HL-60/S4 treated with retinoic acid at 250 ng/mL for 4 days and 3 days (cell line): ENCODE measurements around the gene MBNL2.

Experiments used
- in situ Hi-C: fragments of 300-500 bp; cut with MboI; formaldehyde crosslinking; loops from 2 replicates; pipeline ENCODE4 v1.7.0; 2022; ENCODE audit warnings: low sequenced_read_pairs

The MBNL2 gene

DNA sequence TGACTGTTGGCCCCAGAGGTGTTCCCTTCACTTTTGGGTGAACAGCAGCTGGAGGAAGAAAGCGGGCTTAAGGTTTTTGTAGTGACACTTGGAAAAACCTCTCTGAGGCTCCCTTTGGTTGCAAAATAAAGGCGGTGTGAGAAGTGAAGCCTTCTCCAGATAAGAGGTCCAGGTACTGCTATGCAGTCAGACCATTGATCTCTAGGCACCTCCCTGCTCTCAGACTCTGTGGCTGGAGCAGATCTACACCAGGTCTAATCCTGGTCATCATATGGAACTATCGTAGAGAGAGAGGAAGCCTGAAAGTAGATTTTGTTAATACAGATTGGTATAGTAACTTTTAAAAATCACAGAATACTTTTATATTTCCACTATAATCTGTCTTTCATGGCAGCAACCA lies 47.5 kb downstream of the MBNL2 start:
- in situ Hi-C loops, result no loop called here

DNA sequence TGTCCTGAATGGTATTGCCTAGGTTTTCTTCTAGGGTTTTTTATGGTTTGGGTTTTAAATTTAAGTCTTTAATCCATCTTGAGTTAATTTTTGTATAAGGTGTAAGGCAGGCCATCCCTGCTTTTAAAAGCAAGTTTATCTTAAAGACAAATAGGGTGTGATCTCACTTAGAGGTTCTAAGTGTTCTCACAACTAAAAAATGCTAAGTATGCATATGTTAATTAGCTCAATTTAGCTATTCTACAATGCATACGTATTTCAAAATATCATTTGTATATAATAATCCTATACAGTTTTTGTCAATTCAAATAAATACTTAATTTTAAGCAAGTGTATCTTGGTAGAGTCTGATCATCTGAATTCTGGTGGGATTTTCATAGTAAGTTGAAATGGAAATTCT lies 50.4 kb downstream of the MBNL2 start:
- in situ Hi-C loops, result no loop called here

DNA sequence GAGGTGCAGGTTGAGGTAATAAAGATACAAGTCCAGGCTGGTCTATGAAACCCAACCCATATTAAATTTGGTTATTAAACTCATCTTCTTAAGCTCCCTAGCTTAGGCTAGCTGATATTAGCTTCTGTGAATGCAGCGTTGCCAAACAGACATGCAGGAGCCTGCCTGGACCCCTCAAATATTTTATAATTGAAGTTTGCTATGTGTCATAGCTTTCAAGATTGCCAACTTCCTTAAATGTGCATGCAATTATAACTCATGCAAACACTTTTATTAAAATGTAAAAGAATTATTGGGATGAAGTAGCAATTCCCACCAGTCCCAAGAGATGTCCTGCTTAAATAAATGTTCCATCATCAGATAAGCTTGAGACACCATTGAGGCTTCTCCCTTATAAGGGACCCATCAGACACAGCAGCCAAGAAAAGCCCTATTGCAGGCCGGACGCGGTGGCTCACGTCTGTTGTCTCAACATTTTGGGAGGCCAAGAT lies 51.3 kb downstream of the MBNL2 start:
- in situ Hi-C loops, result no loop called here

DNA sequence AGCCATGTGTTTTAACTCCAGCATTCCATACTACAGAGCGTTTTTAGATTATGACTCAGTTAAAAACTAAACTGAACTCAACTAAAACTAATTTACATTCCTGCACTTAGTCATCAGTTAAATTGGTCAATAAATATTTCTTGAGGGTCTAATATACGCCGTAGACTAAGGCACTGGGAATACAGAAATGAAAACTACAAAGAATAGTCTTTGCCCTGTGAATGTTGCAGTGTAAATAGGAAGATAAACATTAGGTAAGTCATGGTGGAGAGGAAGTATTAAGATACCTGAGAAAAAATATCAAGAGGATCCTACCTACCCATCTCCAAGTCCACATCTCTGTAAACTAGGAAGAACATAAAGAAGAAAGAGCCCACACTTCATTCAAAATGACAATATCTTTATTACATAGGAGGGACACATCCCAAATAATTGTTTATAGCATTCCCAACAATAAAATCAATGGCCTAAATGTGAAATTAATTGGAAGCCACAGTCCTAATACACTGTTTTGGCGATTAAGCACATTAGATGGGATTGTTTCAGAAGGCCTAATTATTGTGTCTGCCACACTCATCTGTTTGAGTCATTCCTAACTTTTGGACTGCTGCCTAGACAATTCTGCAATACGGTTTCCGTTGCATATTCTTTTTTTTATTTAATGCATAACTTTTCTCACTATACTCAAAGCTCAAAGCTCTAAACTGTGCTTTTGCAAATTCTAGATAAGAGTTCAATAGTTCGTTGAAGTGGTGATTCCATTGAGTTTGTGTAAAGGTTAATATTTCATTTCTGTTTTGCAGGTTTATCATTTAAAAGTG lies 52.9 kb downstream of the MBNL2 start:
- in situ Hi-C loops, result no loop called here

DNA sequence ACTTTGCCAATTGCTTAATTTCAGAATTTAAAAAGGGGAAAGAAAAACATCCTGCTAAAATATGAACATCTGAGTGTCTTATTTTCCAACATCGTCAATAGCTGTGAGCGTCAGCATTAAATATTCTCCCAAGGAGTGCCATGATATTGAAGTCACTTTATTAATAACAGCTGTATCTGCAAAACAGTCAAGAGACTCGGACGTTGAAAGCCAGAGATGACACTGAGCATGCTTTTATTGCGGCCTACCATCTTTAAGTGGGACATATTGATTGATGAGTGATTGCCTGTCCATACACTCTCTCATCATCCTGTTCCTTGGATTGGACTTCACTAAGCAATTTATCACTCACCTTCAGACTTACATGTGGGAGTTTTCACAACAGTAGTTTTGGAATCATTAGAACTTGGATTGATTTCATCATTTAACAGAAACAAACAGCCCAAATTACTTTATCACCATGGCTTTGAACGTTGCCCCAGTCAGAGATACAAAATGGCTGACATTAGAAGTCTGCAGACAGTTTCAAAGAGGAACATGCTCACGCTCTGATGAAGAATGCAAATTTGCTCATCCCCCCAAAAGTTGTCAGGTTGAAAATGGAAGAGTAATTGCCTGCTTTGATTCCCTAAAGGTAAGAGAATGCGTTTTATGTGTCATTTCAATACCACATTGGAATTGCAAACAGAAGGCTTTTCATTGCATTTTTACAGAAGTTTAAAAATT lies 53.8 kb downstream of the MBNL2 start:
- in situ Hi-C loops, result no loop called here

DNA sequence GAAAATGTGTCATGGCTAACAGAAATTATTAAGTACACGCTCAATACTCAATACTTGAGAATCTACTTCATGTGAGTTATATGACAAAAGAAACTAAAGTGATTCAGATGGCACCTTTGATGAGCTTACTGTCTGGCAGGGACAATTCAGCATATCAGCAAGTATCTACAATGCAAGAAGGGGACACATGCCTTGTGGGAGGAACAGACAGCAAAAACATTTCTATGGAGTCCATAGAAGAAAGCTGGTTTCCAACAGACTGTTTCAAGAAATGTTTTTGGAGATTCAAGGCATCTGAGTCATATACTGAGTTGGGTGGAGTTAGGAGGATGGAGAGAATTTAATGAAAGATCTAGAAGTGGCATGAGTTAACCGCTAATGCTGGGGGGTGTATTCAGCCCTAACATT lies 54.7 kb downstream of the MBNL2 start:
- in situ Hi-C loops, result no loop called here

DNA sequence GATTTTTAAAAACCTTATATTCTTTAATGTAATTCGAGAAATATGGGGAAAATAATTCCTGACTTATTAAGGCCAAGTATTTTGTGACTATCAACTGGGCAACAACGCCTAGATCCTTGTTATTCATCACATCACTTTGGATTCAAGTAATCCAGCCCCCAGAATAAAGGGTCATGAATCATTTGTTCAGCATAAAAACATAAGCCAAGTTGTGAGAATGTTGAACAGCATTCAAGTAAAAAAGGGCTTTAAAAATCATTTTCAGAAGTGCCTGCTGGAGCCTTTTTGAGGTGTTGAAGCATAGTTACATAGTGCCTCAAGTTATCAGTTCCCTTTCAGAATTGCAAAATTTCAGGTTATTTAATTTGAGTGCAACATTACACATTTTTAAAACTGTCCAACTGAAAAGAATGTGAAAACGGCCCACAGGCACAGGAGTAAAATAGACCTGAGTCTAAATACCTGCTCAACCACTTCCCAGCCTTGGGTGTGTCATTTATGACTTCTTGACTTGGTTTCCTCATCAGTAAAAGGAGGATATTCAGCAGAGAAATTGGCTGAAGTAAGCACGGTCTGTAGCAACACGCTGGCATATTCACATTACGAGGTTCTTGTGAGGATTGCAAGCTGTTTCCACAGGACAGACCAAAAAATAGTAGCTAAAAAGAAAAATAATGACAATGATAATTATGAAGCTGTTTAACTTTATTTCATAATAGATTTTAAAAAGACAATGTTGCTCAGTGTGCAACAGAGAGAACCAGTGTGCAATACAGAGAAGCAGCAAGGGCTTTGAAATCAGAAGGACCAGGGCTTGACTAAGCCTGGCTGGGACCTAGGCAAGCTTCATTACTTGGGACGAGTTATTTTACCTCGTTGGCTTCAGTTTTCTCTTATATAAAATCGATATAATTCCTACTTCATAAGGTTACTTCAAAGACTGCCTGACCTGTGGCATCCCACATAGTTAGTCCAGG lies 56.6 kb downstream of the MBNL2 start:
- in situ Hi-C loops, result no loop called here

DNA sequence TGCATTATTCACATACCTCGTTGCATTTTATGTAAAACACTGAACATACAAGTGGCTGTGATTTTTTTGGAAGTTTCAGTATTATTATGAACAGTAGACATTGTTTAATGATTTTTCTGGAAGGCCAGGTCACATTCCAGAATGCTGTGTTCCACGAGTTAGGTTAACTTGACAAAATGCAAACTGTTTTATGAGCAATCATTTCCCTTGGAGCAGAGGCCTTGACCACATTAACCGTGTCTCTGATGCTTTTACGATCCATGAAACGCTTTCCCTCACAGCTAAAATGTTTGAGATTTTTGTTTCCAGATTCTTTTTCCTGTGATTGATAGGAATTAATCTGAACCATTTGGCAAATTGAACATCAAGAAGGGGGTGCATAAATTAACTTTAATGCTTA lies 57.8 kb downstream of the MBNL2 start:
- in situ Hi-C loops, result no loop called here

DNA sequence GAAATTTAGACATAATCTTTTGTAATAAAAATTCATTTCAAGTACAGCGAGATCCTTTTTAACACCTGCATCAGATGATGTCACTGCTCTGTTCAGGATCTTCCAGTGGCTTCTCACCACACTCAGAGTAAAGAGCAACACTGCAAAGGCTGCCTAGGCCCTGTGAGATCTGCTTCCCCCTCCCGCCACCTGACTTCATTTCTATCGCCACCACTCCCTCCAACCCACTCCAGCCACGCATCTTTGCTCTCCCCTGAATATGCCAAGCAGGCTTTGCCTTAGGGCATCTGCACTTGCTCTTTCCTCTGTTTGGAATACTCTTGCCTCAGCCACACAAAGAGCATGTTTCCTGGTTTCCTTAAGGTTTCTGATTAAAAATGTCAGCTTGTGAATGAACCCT lies 58.3 kb downstream of the MBNL2 start:
- in situ Hi-C loops, result no loop called here

DNA sequence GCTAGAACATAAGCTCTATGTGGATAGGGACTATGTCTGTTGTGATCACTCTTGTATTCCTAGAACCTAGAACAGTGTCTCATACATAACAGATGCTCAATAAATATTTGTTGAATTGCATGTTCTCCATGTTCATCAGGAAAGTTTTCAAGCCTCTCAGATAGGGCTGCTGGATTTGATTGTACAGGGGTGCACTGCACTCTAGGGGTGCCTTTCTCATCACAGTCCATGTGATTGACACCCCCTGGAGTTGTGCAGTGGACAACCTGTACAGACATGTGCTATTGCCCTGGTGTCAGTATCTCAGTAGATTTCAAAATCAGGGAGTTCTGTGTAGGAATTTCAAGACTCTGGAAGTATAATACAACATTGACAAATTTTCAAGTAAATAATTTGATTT lies 58.9 kb downstream of the MBNL2 start:
- in situ Hi-C loops, result no loop called here

DNA sequence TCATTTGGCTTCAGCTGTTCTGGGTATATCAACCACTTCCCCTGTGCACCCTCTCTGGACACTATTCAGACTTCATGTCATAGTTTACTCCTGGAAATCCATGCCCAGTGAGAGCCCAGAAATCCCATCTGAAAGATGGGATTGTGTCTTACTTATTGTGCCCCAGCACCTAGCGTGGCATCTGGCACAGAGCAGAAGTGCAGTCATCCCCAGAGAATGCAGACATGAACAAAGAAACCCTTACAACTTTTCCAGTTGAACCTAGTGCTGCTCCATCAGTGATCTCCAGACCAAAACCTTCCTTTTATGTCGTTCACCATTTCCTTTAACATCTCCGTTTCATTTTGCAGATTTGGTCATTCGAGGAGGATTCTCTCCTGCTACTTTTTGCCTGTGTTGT lies 60.6 kb downstream of the MBNL2 start:
- in situ Hi-C loops, result no loop called here

DNA sequence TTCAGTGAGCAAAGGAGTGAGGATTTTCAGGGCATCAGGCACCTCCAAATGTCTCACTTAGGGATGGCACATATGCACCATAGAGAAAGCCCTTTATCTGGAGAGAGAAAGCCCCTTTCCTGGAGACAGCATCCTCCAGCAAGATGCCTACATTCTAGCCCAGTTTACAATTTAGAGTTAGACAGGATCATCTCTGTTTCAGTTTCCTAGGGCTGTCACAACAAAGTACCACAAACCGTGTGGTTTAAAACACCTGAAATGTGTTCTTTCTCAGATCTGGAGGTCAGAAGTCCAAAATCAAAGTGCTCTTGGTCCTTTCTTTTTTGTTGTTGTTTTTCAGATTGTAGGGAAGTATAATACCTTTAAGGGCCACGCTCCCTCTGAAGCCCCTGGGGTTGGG lies 61.8 kb downstream of the MBNL2 start:
- in situ Hi-C loops, result no loop called here

DNA sequence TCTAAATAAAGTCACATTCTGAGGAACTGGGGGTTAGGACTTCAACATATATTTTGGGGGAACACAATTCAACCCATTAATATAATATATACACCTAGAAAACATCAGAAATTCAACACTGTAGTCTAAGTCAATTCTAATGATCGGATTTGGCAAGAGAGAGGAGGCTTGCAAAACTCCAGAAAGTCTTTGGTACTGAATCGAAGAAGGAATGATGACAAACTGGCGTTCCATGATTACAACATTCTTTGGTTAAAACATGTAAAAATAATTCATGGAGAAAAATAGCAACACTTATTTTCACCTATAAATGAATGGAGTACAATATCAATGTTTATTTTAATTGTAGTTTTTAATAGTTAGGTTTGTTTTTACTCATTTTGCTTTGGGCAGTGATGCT lies 62.4 kb downstream of the MBNL2 start:
- in situ Hi-C loops, result no loop called here

DNA sequence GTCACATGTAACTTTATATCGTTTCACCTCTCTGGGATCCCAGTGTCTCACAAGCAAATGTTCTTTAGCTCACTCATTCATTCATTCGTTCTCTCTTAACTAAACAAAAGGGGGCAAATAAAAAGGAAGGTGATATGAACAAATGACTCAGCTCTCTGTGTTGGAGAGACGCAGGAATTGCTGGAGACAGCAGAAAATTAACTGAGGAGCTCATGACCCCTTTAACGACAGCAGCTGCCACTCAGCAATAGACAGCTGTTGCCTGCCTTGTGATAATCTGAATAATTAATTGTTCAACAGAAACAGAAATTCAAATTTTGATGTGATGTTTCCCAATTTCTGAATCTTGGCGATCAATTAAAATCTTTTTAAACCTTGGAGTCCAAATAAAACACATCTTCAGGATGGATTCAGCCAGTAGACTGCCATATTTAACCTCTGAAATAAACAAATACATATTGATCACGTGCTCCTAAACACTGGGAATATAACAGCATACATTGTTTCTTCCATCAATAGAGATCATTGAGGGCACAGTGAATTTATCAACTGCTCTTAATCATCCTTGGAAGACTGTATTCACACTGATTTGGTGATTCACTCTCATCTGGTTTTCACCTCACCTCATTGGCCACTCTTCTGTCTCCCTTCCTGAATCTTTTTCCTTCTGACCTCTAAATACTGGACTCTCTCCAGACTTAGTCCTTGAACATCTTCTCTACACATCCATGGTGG lies 63.3 kb downstream of the MBNL2 start:
- in situ Hi-C loops, result no loop called here

DNA sequence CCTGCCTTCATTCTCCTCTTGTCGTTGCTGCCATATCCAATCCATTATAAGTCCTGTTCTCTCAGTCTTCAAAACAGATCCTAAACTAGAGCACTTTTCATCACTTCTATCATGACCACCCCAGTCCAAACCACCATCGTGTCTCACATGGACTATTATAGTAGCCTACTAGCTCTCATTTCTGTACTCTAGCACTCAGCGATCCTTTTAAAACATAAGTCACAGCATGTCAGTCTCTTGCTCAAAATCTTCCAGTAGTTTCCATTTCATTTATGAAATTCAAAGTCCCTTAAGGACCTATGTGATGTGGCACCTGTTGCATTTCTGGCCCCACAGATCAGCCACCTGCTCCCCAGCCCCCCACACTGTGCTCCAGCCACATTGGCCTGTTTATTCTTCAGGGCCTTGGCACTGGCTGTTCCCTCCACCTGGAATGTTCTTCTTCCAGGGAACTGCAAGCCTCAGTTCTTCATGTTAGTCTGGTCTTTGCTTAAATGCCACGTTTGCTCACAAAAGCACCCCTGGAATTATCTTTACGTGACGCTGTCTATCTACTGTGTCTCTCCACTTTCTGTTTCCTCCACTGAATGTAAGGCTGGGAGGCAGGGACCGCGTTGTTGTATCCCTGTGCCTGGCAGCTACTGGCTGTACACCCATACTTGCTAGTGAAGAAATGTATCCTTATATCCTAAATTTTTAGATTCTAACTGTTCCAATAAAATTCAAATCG lies 64.3 kb downstream of the MBNL2 start:
- in situ Hi-C loops, result no loop called here

DNA sequence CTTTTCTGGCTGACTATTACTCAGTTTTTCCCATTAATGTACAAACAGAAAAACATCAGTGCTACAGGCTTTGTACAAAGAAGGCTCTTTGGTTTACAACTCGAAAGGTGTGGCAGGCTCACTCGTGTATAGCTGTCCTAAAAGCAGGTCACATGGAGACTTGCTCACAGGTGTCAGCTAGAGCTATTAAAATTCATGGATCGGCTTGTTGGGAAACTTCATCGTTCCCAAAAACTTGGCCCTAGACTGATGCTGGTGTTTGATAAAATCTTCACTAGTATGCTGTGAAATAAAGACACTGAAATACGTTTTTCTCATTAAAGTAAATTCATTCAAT lies 64.9 kb downstream of the MBNL2 start:
- in situ Hi-C loops, result no loop called here

DNA sequence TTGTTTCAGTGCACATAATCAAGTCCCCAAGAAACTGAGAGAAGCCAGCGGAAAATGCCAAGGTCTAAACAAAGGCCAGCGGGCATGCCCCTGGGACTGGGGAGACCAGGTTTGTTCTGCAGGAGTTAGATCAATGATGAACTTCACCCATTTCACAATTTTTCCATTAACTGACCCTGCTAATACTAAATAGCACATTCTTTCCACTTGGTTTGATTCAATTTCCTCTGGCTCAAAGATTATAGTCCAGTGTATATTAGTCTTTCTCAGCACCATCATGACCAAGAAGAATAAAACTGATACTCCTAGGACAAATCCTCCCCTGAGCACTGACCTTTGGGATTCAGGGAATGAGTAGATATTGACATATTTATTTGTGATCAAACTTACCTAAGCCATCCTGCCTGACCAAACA lies 66.4 kb downstream of the MBNL2 start:
- in situ Hi-C loops, result no loop called here

DNA sequence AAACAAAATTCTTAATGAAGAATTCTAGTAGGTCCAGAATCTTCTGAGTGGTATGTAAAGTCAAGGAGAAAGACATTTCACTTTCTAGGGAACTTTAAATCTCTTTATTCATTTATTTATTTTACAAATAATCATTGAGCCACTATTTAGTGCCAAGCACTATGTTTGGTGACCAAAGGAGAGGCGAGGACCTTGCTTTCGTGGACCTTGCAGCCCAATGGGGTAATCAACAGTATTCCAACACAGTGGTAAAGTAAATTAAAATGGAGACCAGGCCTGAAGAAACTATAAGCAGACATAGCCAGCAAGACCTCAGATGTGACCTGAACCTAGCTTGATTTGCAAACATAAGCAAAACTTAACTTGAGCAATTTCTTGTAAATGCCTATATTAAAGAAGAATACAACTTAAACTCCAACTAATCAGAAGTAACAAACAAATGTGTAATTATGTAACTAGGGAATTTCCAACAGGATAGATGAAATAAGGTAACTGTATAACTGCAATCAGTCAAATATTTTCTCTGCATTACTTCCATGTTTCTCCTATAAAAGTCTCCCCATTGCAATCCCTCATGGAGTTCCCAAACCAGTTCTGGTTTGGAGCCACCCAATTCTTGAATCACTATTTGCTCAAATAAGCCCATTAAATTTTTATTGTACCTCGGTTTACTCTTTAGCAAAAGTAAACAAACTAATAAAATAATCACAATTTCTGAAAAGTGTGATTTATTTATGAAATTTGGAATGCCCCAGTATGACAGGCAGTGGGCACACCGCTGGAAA lies 67.6 kb downstream of the MBNL2 start:
- in situ Hi-C loops, result no loop called here
